Osteocyte (in vitro differentiated cells): ENCODE results near the gene DNAL4. TPM values are rescaled to one million over a fixed set of nuclear protein-coding genes. Genes with fewer than 3 reads are reported as not detected.

ENCODE experiments used
- DNase-seq: peaks from one replicate; pipeline ENCODE4 v3.0.0; 2021; ENCODE audit warnings: mixed read lengths; ENCODE audit not compliant: unreplicated experiment; ENCODE audit errors: extremely low spot score
- H3K27ac Mint-ChIP-seq: one replicate; pipeline ENCODE4 v1.8.0; 2021; ENCODE audit warnings: mild to moderate bottlenecking, mixed read lengths; ENCODE audit not compliant: unreplicated experiment
- H3K27me3 Mint-ChIP-seq: one replicate; pipeline ENCODE4 v1.8.0; 2021; ENCODE audit warnings: mixed read lengths; ENCODE audit not compliant: unreplicated experiment
- H3K36me3 Mint-ChIP-seq: one replicate; pipeline ENCODE4 v1.8.0; 2021; ENCODE audit warnings: mixed read lengths; ENCODE audit not compliant: unreplicated experiment
- H3K4me1 Mint-ChIP-seq: one replicate; pipeline ENCODE4 v1.8.0; 2021; ENCODE audit warnings: mixed read lengths; ENCODE audit not compliant: unreplicated experiment
- H3K4me3 Mint-ChIP-seq: one replicate; pipeline ENCODE4 v1.8.0; 2021; ENCODE audit warnings: mild to moderate bottlenecking, moderate library complexity, mixed read lengths; ENCODE audit not compliant: unreplicated experiment
- H3K9me3 Mint-ChIP-seq: one replicate; pipeline ENCODE4 v1.8.0; 2021; ENCODE audit warnings: mixed read lengths; ENCODE audit not compliant: unreplicated experiment
- CTCF ChIP-seq: fragments of 200-600 bp; sonication (generic); IDR thresholded peaks from 2 replicates; pipeline ENCODE4 v1.5.0; 2021; ENCODE audit warnings: antibody characterized with exemption, mild to moderate bottlenecking, moderate library complexity
- total RNA-seq: library from RNA; stranded (reverse); gene quantifications from 2 replicates; pipeline ENCODE4 v1.2.1, GENCODE V29; 2021

DNAL4 gene
- total RNA-seq, 1 donor from 2014 or later: 17.0 TPM

- Mint-ChIP-seq H3K4me3 (no peak overlapping the region), H3K9me3 (no peaks in the 10 kb centered on the region), H3K36me3 (peaks cover 58% of the 10 kb centered on the region), H3K27me3 (no peaks in the 10 kb centered on the region), H3K4me1 (peaks cover 40% of the 10 kb centered on the region), H3K27ac (no peak overlapping the region)
- DNase-seq: no peak
- no peak for TF ChIP-seq CTCF
Observed at GRCh38 chr22:38729946-38730345, 64.0 kb downstream of the DNAL4 start.

GRCh38 chr22:38728871-38729796 lies 64.8 kb downstream of the DNAL4 start:
- H3K4me1 Mint-ChIP-seq: peaks cover 40% of the 10 kb centered on the region
- peaks cover 57% of the 10 kb centered on the region for H3K36me3 Mint-ChIP-seq
- no peak for DNase-seq
- no peak overlapping the region for H3K4me3 Mint-ChIP-seq
- H3K9me3 Mint-ChIP-seq: no peaks in the 10 kb centered on the region
- no peaks in the 10 kb centered on the region for H3K27me3 Mint-ChIP-seq
- H3K27ac Mint-ChIP-seq: peak overlapping the region; percentile 46
- TF ChIP-seq CTCF: no peak

Other genes with a start within 250 kb of the DNAL4 start
- 1.4 TPM in 2 replicates for gene DMC1, start 224.0 kb downstream of the DNAL4 start, total RNA-seq
- gene FAM227A, start 137.8 kb downstream of the DNAL4 start, total RNA-seq: 2.7 and 3.5 TPM in 2 replicates
- 38.3 and 41.0 TPM in 2 replicates for gene CBY1, start 137.5 kb downstream of the DNAL4 start, total RNA-seq
- gene TOMM22, start 112.2 kb downstream of the DNAL4 start, total RNA-seq: 60.7 and 61.0 TPM in 2 replicates
- 78.6 and 85.5 TPM in 2 replicates for gene JOSD1, start 93.2 kb downstream of the DNAL4 start, total RNA-seq
- 67.4 and 68.8 TPM in 2 replicates for gene GTPBP1, start 88.2 kb downstream of the DNAL4 start, total RNA-seq
- 148 and 151 TPM in 2 replicates for gene SUN2, start 38.1 kb downstream of the DNAL4 start, total RNA-seq
- 4.7 and 4.8 TPM in 2 replicates for gene NPTXR, start 49.9 kb upstream of the DNAL4 start, total RNA-seq
- 83.5 and 86.2 TPM in 2 replicates for gene CBX6, start 78.1 kb upstream of the DNAL4 start, total RNA-seq
- not detected in 2 replicates for gene APOBEC3A, start 163.5 kb upstream of the DNAL4 start, total RNA-seq
- 4.2 and 4.9 TPM in 2 replicates for gene APOBEC3B, start 188.2 kb upstream of the DNAL4 start, total RNA-seq
- 30.7 and 32.4 TPM in 2 replicates for gene APOBEC3C, start 220.1 kb upstream of the DNAL4 start, total RNA-seq
- gene APOBEC3D, start 227.0 kb upstream of the DNAL4 start, total RNA-seq: 2.8 TPM in 2 replicates
- gene APOBEC3F, start 246.7 kb upstream of the DNAL4 start, total RNA-seq: 9.9 and 13.0 TPM in 2 replicates